Measurements from ENCODE around the gene SLC3A2. TPM values are rescaled to one million over a fixed set of nuclear protein-coding genes. Genes with fewer than 3 reads are reported as not detected.

The SLC3A2 gene
- total RNA-seq, 1 donor from 2014 or later: 441 TPM

- TF ChIP-seq, protein P1, sequence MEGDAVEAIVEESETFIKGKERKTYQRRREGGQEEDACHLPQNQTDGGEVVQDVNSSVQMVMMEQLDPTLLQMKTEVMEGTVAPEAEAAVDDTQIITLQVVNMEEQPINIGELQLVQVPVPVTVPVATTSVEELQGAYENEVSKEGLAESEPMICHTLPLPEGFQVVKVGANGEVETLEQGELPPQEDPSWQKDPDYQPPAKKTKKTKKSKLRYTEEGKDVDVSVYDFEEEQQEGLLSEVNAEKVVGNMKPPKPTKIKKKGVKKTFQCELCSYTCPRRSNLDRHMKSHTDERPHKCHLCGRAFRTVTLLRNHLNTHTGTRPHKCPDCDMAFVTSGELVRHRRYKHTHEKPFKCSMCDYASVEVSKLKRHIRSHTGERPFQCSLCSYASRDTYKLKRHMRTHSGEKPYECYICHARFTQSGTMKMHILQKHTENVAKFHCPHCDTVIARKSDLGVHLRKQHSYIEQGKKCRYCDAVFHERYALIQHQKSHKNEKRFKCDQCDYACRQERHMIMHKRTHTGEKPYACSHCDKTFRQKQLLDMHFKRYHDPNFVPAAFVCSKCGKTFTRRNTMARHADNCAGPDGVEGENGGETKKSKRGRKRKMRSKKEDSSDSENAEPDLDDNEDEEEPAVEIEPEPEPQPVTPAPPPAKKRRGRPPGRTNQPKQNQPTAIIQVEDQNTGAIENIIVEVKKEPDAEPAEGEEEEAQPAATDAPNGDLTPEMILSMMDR (IDR thresholded peaks at IDR 0.05; ENCODE audit: insufficient read depth, low read length, poor library complexity, severe bottlenecking): peak; percentile 36
- Histone ChIP-seq H3K4me3 (ENCODE audit: low read depth, low read length) (no peak overlapping the region), H3K27me3 (ENCODE audit: control insufficient read depth, insufficient read depth, low read length) (peaks cover 74% of the 10 kb centered on the region), H3K36me3 (ENCODE audit: control insufficient read depth, insufficient read depth, low read length) (no peaks in the 10 kb centered on the region)
- DNase-seq (ENCODE audit: low read depth): no peak
Observed at GRCh38 chr11:62922653-62923431, 42.1 kb downstream of the SLC3A2 start.

- Histone ChIP-seq H3K27me3 (ENCODE audit: control insufficient read depth, insufficient read depth, low read length) (peaks cover 83% of the 10 kb centered on the region), H3K36me3 (ENCODE audit: control insufficient read depth, insufficient read depth, low read length) (no peaks in the 10 kb centered on the region), H3K4me3 (ENCODE audit: low read depth, low read length) (no peak overlapping the region)
- TF ChIP-seq, protein P1 (IDR thresholded peaks at IDR 0.05; ENCODE audit: insufficient read depth, low read length, poor library complexity, severe bottlenecking): no peak
- no peak for DNase-seq (ENCODE audit: low read depth)
Observed at GRCh38 chr11:62923601-62924411, 43.1 kb downstream of the SLC3A2 start.

DNA sequence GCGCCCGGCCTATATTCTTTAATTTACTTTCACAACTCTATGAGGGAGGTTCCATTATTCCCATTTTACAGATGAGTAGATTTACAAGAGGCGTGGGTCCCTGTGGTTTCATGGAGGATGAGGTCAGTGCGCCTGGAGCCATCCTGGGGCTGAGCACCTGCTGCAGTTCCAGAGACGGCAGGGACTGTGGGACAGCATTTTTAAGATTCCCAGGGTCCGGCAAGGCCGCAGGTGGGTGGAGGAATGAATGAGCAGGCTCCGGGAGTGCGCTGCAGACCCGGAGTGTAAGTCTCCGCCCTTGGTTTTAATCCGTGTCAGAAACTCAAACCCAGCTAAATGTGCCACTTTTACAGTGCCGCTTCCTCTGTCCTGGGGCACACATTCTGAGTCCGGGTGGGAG is 44.6 kb downstream of the SLC3A2 start:
- Histone ChIP-seq H3K36me3 (ENCODE audit: control insufficient read depth, insufficient read depth, low read length) (no peaks in the 10 kb centered on the region), H3K4me3 (ENCODE audit: low read depth, low read length) (no peak overlapping the region), H3K27me3 (ENCODE audit: control insufficient read depth, insufficient read depth, low read length) (peaks cover 78% of the 10 kb centered on the region)
- TF ChIP-seq, protein P1 (IDR thresholded peaks at IDR 0.05; ENCODE audit: insufficient read depth, low read length, poor library complexity, severe bottlenecking): no peak
- DNase-seq (ENCODE audit: low read depth): no peak

DNA sequence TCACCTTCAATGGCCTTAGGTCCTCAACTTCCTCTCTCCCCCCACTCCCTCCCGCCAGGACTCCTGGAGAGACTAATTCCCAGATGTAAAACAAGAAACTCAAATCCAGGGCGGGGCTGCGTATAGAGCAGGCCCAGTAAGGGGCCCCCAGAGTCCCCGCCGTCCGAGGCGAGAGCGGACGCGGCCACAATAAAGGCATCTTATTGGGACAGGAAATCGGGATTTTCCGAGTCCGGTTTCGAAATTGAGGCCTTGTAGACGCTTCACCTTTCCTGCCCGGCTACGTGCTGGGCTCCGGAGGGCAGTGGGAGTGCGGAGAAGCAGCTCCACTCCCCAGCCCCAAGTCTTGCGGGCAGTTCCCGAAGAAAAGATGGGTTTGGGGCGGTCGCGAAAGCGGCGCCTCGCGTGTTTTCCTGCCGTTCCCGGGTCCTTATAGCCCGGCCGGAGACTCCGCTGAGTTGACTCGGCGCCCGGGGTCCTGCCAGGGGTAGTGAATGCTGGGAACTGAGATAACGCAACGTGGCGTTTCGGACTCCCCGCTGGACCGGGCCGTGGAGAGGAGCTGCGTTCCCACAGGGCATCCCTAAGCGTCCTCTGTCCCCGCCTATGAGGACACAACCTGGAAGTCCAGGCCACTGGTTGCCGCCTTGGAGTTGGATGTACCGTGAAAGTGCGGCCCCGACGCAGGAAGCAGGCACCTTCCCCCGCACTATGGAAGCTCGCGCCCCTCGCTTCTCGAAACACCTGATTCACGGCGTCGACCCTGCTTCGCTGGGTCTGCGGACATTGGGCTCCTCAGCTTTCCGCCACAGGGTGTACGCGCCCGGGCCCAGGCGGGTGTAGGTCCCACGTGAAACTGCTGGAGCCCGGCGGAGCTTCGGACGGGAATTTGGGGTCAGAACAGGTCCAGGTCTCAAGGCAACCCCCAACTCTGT is 45.3 kb downstream of the SLC3A2 start:
- Histone ChIP-seq H3K36me3 (ENCODE audit: control insufficient read depth, insufficient read depth, low read length) (no peaks in the 10 kb centered on the region), H3K4me3 (ENCODE audit: low read depth, low read length) (peak overlapping the region; percentile 1), H3K27me3 (ENCODE audit: control insufficient read depth, insufficient read depth, low read length) (peaks cover 77% of the 10 kb centered on the region)
- TF ChIP-seq, protein P1 (IDR thresholded peaks at IDR 0.05; ENCODE audit: insufficient read depth, low read length, poor library complexity, severe bottlenecking): no peak
- DNase-seq (ENCODE audit: low read depth): no peak

DNA sequence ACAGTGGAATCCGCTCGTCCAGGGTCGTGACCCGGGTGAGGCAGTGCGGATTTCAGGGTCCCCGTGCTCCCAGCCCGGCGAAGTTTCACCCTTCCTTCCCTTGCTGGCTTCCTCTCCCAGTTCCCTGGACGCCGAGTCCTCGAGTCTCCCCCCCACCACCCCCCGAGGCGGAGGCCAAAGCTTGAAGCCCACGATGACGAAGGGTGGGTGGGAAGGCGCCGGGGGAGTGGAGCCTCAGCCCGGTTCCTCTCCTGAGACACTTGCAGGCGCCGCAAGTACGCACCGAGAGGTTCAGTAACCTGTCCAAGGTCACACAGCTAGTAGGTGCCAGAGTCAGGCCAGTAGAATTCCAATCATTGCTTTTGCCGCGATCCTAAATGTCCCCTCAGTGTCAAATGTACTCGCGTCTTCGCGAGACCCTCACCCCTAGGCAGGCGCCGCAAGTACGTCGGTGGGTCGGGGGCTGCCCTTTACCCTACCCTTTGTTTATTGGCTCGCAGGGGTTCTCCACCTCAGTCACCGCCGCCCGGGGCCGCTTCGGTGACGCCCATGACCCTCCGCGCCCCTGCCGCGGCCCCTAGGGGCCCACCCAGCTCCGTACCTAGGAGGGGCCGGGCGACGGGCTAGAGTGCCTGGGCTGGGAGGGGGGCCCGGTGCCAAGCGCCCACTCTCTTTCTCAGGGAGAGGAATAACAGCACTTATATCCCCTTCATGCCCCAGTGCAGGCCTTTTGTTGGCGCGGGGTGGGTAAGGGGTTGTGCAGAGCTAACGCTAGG is 46.2 kb downstream of the SLC3A2 start:
- DNase-seq (ENCODE audit: low read depth): no peak
- H3K36me3 ChIP-seq (ENCODE audit: control insufficient read depth, insufficient read depth, low read length): no peaks in the 10 kb centered on the region
- H3K4me3 ChIP-seq (ENCODE audit: low read depth, low read length): no peak overlapping the region
- H3K27me3 ChIP-seq (ENCODE audit: control insufficient read depth, insufficient read depth, low read length): peaks cover 68% of the 10 kb centered on the region
- TF ChIP-seq, protein P1 (IDR thresholded peaks at IDR 0.05; ENCODE audit: insufficient read depth, low read length, poor library complexity, severe bottlenecking): no peak
